Fibroblast of the aortic adventitia (primary cell): ENCODE measurements around the gene ANKLE2. TPM values are rescaled to one million over a fixed set of nuclear protein-coding genes. Genes with fewer than 3 reads are reported as not detected.
"Not testable (repeated sequence)": the region's sequence is repeated elsewhere in the genome, so short reads cannot be mapped to it uniquely, and the experiment has no call there.

Experiments
- DNase-seq: peaks from one replicate; pipeline ENCODE4 v3.0.0-alpha.2; 2010; ENCODE audit warnings: low read depth
- H3K4me3 ChIP-seq: 2 replicates; pipeline ENCODE4 v1.5.1; 2011; ENCODE audit warnings: low read depth, mild to moderate bottlenecking, control low read depth, low read length, moderate library complexity
- total RNA-seq: library from RNA; depleted of rRNA; stranded (reverse); fragments of >200 nt; gene quantifications from 2 replicates; pipeline ENCODE4 v1.2.3, GENCODE V29; 2012; ENCODE audit warnings: low replicate concordance
- TF ChIP-seq, protein P1 (sequence below): IDR thresholded peaks from 2 replicates; pipeline ENCODE4 v1.5.1; 2011; ENCODE audit warnings: mild to moderate bottlenecking, low read length, control low read depth, inconsistent platforms; ENCODE audit not compliant: insufficient read depth

ANKLE2 gene
- total RNA-seq, 1 donor, result 68.4 TPM

DNA sequence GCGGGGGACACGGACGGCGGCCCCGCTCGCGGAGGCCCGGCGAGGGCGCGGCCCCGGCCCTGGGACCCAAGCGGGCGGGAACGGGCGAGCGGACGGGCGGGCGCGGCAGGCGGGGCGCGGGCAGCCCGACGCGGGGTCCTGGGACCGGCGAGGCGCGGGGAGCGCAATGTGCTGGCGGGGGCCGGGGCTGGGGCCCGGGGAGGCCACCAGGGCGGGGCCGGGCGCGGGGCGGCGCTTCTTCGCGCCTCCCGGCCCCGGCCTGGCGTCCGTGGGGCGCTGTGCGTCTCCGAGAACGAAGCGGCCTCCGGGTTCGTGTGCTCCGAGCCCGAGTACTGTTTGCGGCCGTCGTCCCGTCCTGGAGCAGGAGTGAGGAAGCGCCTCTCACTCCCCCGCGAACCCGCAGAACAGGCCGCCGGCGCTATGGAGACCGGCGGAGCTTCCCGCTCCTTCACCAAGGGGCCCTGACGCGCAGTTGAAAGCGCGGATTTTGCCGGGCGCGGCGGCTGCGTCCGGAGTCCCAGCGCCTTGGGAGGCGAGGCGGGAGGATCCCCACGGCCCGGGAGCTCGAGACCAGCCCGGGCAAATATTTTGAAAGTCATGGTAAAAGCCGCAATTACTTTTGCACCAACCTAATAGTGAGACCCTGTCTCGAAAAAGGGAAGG is 420 bp upstream of the ANKLE2 start:
- DNase-seq, result peak; percentile 84
- TF ChIP-seq, protein P1, sequence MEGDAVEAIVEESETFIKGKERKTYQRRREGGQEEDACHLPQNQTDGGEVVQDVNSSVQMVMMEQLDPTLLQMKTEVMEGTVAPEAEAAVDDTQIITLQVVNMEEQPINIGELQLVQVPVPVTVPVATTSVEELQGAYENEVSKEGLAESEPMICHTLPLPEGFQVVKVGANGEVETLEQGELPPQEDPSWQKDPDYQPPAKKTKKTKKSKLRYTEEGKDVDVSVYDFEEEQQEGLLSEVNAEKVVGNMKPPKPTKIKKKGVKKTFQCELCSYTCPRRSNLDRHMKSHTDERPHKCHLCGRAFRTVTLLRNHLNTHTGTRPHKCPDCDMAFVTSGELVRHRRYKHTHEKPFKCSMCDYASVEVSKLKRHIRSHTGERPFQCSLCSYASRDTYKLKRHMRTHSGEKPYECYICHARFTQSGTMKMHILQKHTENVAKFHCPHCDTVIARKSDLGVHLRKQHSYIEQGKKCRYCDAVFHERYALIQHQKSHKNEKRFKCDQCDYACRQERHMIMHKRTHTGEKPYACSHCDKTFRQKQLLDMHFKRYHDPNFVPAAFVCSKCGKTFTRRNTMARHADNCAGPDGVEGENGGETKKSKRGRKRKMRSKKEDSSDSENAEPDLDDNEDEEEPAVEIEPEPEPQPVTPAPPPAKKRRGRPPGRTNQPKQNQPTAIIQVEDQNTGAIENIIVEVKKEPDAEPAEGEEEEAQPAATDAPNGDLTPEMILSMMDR, result peak; percentile 27
- peak overlapping the region; percentile 70 for H3K4me3 ChIP-seq

DNA sequence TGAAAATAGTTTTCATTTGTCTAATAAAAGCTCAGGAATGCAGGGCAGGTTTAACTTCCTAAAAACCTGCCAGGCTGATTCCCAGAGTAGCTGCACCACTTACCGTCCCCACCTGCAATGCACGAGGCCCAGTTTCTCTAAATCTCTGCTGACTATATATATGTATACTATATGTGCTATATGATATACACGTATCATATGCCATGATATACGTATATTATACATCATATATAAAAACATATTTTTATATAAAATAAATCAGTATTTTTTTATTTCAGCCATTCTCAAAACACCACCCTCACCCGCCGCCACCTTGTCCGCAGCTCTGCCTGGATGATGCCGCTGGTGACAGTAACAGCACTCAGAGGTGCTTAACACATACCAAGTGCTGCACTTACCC is 2.3 kb downstream of the ANKLE2 start:
- DNase-seq, result no peak
- H3K4me3 ChIP-seq, result peak overlapping the region; percentile 13

DNA sequence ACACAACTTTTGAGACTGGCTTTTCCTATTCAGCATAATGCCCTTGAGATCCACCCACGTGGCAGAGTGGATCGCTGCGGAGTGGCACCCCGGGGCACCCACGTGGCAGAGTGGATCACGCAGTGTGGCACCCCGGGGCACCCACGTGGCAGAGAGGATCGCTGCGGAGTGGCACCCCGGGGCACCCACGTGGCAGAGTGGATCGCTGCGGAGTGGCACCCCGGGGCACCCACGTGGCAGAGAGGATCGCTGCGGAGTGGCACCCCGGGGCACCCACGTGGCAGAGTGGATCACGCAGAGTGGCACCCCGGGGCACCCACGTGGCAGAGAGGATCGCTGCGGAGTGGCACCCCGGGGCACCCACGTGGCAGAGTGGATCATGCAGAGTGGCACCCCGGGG is 2.8 kb downstream of the ANKLE2 start:
- H3K4me3 ChIP-seq, DNase-seq: not testable (repeated sequence)

More for the DNA sequence above, 2.3 kb downstream of the ANKLE2 start:
- TF ChIP-seq, protein P1, result no peak

DNA sequence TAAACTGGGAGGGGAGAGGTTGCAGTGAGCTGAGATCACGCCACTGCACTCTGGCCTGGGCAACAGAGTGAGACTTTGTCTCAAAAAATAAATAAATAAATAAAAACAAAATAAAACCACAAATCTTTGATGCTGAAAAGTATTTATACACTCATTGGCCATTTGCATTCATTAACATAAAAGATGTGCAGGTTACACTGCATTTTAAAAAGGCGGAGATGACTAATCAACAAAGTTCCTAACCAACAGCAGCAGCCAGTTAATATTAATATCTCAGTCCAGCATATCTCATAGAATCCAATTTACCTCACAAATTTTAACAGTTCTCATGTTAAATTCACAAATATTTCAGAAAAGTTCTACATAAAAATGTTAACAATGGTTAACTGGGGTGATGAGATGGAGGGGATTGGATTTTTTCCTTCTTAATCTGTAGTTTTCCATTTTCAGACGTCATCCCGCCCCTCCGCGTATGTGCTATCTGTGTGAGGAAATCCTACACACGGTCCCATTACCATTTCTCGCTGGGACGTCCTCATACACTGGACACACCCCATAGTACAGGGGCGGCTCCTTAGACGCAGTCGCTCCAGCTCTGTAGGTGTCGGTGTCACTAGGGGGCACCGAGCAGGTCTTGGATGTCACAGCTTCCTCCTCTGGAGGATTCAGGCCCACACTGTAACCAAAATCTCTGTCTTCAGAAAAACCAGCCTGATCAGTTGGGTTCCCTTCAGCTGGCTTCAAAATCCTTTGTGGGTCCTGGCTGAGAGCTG is 7.3 kb downstream of the ANKLE2 start:
- no peak overlapping the region for H3K4me3 ChIP-seq
- TF ChIP-seq, protein P1, result no peak
- no peak for DNase-seq

DNA sequence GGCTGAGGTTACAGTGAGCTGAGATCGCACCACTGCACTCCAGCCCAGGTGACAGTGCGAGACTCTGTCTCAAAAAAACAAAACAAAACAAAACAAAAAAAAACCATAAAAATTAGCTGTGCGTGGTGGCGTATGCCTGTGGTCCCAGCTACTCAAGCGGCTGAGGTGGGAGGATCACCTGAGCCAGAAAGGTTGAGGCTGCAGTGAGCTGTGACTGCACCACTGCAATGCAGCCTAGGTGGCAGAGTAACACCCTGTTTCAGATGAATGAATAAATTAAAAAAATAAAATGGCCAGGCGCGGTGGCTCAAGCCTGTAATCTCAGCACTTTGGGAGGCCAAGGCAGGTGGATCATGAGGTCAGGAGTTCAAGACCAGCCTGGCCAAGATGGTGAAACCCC is 8.0 kb downstream of the ANKLE2 start:
- DNase-seq, H3K4me3 ChIP-seq: not testable (repeated sequence)

DNA sequence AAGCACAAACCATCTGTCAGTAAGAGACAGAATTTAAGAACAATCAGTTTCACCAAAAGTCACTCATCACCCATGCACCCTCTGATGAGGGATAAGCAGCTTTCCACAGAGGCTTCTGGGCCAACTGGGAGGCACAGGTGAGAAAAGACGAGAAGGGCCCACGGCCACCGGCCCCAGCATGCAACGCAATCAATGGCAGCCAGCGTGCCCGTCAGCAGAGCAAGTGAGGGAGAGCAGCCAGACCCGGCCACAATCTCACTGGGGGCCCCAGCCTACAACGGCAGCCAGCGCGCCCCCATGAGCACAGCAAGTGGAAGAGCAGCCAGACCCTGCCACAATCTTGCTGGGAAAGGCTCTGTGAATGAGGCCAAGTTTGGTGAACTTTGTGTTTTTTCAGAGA is 13.3 kb downstream of the ANKLE2 start:
- no peak for DNase-seq
- TF ChIP-seq, protein P1, result no peak
- H3K4me3 ChIP-seq, result no peak overlapping the region

DNA sequence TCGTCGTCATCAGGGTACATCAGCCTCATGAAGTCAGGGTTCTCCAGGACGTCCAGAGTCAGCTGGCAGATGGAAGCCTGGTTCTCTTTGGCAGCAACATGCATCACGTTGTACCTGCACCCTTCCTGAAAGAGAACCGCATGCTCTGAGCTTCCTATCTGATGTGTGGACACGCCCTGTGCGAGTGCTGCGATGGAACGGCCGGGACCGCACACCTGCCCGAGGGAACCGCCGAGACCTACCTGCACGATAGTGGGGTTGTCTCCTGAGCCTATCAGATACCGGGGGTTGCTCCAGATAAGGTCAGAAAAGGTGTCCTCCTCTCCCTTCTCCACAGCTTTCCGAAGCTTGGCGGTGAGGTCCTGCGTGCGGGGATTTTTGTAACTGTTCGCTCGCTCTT is 13.7 kb downstream of the ANKLE2 start:
- H3K4me3 ChIP-seq, result no peak overlapping the region
- TF ChIP-seq, protein P1, result no peak
- no peak for DNase-seq

DNA sequence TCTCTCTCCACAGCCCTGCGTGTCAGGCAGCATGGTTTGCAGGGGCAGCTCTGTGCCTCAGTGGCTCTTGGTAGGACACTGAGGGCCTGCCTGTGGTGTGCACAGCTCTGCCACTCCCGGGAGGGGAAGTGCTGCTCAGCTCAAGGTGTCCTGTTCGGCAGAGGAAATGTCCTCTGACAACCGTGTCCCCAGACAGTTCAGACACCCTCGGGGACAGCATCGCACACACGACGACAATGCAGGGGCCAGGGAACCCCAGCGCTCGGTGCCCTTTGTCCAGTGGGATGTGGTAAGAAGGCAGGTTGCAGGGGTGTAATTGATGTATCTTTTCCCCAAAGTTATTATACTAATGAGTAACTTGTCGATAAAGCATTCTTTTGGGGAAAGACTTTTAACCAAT is 14.2 kb downstream of the ANKLE2 start:
- TF ChIP-seq, protein P1, result no peak
- no peak for DNase-seq
- no peak overlapping the region for H3K4me3 ChIP-seq
